C4-2B (cell line): ENCODE data around the gene ALDH9A1.
"Not testable (repeated sequence)": the region's sequence is repeated elsewhere in the genome, so short reads cannot be mapped to it uniquely, and the experiment has no call there.

Experiments
- H3K27ac ChIP-seq: fragments of 450-650 bp; 2 replicates; pipeline ENCODE4 v1.5.1; 2017
- ZFX ChIP-seq: fragments of 450-650 bp; IDR thresholded peaks from 2 replicates; pipeline ENCODE4 v1.6.1; 2017
- TF ChIP-seq, protein P1 (sequence below): fragments of 450-650 bp; conservative IDR thresholded peaks from 2 replicates; pipeline ENCODE4 v1.5.1; 2017; ENCODE audit warnings: mild to moderate bottlenecking

The ALDH9A1 gene

GRCh38 chr1:165639821-165640623 lies 58.3 kb downstream of the ALDH9A1 start:
- no peak overlapping the region for H3K27ac ChIP-seq
- no peak for TF ChIP-seq ZFX
- TF ChIP-seq, protein P1, sequence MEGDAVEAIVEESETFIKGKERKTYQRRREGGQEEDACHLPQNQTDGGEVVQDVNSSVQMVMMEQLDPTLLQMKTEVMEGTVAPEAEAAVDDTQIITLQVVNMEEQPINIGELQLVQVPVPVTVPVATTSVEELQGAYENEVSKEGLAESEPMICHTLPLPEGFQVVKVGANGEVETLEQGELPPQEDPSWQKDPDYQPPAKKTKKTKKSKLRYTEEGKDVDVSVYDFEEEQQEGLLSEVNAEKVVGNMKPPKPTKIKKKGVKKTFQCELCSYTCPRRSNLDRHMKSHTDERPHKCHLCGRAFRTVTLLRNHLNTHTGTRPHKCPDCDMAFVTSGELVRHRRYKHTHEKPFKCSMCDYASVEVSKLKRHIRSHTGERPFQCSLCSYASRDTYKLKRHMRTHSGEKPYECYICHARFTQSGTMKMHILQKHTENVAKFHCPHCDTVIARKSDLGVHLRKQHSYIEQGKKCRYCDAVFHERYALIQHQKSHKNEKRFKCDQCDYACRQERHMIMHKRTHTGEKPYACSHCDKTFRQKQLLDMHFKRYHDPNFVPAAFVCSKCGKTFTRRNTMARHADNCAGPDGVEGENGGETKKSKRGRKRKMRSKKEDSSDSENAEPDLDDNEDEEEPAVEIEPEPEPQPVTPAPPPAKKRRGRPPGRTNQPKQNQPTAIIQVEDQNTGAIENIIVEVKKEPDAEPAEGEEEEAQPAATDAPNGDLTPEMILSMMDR, result no peak

DNA sequence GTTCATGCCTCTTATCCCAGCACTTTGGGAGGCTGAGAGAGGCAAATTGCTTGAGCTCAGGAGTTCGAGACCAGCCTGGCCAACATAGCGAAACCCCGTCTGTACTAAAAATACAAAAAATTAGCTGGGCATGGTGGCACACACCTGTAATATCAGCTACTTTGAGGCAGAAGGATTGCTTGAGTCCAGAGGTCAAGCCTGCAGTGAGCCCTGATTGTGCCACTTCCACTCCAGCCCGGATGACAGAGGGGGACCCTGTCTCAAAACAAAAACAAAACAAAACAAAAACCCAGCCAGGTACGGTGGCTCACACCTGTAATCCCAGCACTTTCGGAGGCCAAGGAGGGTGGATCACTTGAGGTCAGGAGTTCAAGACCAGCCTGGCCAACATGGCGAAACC lies 60.2 kb downstream of the ALDH9A1 start:
- H3K27ac ChIP-seq, result not testable (repeated sequence)

- H3K27ac ChIP-seq, result no peak overlapping the region
Observed at GRCh38 chr1:165637427-165637826, 60.9 kb downstream of the ALDH9A1 start.

GRCh38 chr1:165635823-165636222 lies 62.5 kb downstream of the ALDH9A1 start:
- no peak for TF ChIP-seq ZFX
- TF ChIP-seq, protein P1, result no peak

More at GRCh38 chr1:165637427-165637826, 60.9 kb downstream of the ALDH9A1 start:
- no peak for TF ChIP-seq ZFX
- TF ChIP-seq, protein P1, result no peak

DNA sequence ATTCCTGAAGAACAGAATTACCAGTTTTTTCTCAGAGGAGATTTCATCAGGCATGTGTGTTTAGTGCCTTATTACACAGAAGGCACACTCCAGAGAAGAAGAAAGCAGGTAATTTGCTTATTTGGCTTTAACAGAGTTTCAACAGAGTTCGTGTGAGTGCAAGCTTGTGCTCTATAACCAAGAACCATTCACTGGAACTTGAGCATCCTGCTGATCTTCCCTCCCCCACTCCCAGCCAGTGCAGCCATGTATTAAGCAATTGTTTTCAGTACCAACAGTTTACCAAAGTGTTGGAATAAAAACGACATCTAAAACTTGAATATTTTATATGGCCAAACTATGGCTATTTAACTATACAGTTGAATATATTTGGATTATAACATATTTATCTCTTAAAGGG lies 63.0 kb downstream of the ALDH9A1 start:
- H3K27ac ChIP-seq, result no peak overlapping the region
- TF ChIP-seq ZFX, result no peak
- TF ChIP-seq, protein P1, result no peak

More at GRCh38 chr1:165635823-165636222, 62.5 kb downstream of the ALDH9A1 start:
- no peak overlapping the region for H3K27ac ChIP-seq

- H3K27ac ChIP-seq, result no peak overlapping the region
- TF ChIP-seq, protein P1, result no peak
- TF ChIP-seq ZFX, result no peak
Observed at GRCh38 chr1:165634154-165634921, 64.0 kb downstream of the ALDH9A1 start.

- TF ChIP-seq ZFX, result no peak
- TF ChIP-seq, protein P1, result no peak
- H3K27ac ChIP-seq, result no peak overlapping the region
Observed at GRCh38 chr1:165633614-165634013, 64.7 kb downstream of the ALDH9A1 start.
